ENCODE data around the gene SEMA6A.

The SEMA6A gene

GRCh38 chr5:116520771-116521170 lies 53.9 kb downstream of the SEMA6A start:
- no peak for TF ChIP-seq CTCF (IDR thresholded peaks at IDR 0.05; ENCODE audit: extremely low read depth, missing control alignments)
- DNase-seq (ENCODE audit: low spot score) = no peak

DNA sequence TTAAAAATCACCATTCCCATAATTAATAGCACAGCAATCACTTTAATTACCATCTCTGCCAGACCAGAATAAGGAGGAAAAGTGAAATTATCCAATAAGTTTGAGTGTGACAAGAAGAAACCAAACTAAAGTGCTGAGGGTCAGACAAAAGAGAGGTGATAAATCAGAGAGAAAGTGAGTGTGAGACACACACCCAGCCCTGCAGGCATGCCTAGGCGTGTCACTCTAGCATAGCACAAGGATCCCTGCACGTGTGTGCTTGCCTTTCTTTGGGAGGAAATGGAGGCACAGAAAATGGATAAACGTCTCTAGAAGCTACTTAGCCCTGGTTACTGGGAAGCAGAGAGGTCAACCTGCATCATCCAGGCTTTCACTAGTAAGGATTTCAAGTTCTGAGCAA lies 56.2 kb downstream of the SEMA6A start:
- no peak for DNase-seq (ENCODE audit: low spot score)
- TF ChIP-seq CTCF (IDR thresholded peaks at IDR 0.05; ENCODE audit: extremely low read depth, missing control alignments) = no peak

GRCh38 chr5:116517488-116517887 lies 57.1 kb downstream of the SEMA6A start:
- no peak for TF ChIP-seq CTCF (IDR thresholded peaks at IDR 0.05; ENCODE audit: extremely low read depth, missing control alignments)
- DNase-seq (ENCODE audit: low spot score) = no peak

- TF ChIP-seq CTCF (IDR thresholded peaks at IDR 0.05; ENCODE audit: extremely low read depth, missing control alignments) = no peak
- no peak for DNase-seq (ENCODE audit: low spot score)
Measured at GRCh38 chr5:116516021-116516420, 58.6 kb downstream of the SEMA6A start.

DNA sequence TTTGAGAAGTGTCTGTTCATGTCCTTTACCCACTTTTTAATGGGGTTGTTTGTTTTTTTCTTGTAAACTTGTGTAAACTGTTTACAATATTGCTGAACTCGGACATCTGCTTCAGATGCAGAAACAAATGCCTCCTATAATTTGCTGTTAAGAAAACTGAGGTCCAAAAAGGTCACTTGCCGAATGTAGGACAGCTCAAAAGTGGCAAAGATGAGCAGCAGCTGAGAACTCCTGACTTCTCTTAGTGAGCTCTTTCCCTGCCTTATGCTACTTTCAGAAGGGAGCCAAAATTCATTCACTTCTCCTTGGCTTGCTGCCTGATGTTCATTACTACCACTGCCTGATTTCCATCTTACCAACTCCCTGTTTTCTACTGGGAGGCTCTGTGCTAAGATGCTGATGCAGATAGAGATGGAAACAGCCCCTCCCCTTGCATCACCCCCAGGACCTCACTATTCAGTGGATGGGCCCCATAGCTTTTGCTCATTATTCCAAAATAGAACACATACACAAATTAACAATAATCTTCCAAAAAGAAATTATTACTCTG lies 60.1 kb downstream of the SEMA6A start:
- no peak for TF ChIP-seq CTCF (IDR thresholded peaks at IDR 0.05; ENCODE audit: extremely low read depth, missing control alignments)
- DNase-seq (ENCODE audit: low spot score) = no peak

- DNase-seq (ENCODE audit: low spot score) = no peak
- no peak for TF ChIP-seq CTCF (IDR thresholded peaks at IDR 0.05; ENCODE audit: extremely low read depth, missing control alignments)
Measured at GRCh38 chr5:116510517-116510916, 64.1 kb downstream of the SEMA6A start.

- no peak for TF ChIP-seq CTCF (IDR thresholded peaks at IDR 0.05; ENCODE audit: extremely low read depth, missing control alignments)
- no peak for DNase-seq (ENCODE audit: low spot score)
Measured at GRCh38 chr5:116509483-116510244, 65.0 kb downstream of the SEMA6A start.

Measured in GM20000 (cell line).